Naive B cell (primary cell): ENCODE results near the gene GALT. TPM values are rescaled to one million over a fixed set of nuclear protein-coding genes. Genes with fewer than 3 reads are reported as not detected.

Experiments used
- ATAC-seq, 2 donors: fragments of 150-1000 bp; cut with Tn5 transposase; 2 replicates each; pipeline ENCODE4 v1.10.0; 2021; ENCODE audit warnings: low read depth in 2 of 2, mild to moderate bottlenecking in 2 of 2, moderate library complexity in 2 of 2
- DNase-seq: peaks from one replicate; pipeline ENCODE4 v3.0.0; 2022
- H3K27ac Mint-ChIP-seq, 6 donors: one replicate each; pipeline ENCODE4 v1.8.0; 2020 to 2022; ENCODE audit warnings: mild to moderate bottlenecking in 6 of 6, mixed read lengths in 6 of 6, moderate library complexity in 5 of 6, inconsistent platforms in 2 of 6
- H3K27me3 Mint-ChIP-seq, 3 donors: one replicate each; pipeline ENCODE4 v1.8.0; 2021 to 2022; ENCODE audit warnings: mixed read lengths in 3 of 3, mild to moderate bottlenecking in 1 of 3
- H3K36me3 Mint-ChIP-seq, 2 donors: one replicate each; pipeline ENCODE4 v1.8.0; 2020 to 2022; ENCODE audit warnings: mixed read lengths in 2 of 2, inconsistent platforms in 1 of 2, mild to moderate bottlenecking in 1 of 2
- H3K4me1 Mint-ChIP-seq, 3 donors: one replicate each; pipeline ENCODE4 v1.8.0; 2020 to 2022; ENCODE audit warnings: mixed read lengths in 3 of 3, inconsistent platforms in 1 of 3, mild to moderate bottlenecking in 1 of 3, moderate library complexity in 1 of 3
- H3K4me3 Mint-ChIP-seq, 8 donors: one replicate each; pipeline ENCODE4 v1.8.0; 2020 to 2022; ENCODE audit warnings: mild to moderate bottlenecking in 8 of 8, mixed read lengths in 8 of 8, moderate library complexity in 8 of 8, inconsistent platforms in 2 of 8
- H3K9me3 Mint-ChIP-seq, 7 donors: one replicate each; pipeline ENCODE4 v1.8.0; 2020 to 2022; ENCODE audit warnings: mixed read lengths in 7 of 7, mild to moderate bottlenecking in 5 of 7, inconsistent platforms in 2 of 7, moderate library complexity in 1 of 7
- polyA plus RNA-seq, 6 donors: library from polyadenylated mRNA; unstranded; fragments of 300-500 nt; fragmentation: Illumina TruSeq; gene quantifications; one replicate each; pipeline ENCODE4 v1.2.3, GENCODE V29; 2021; ENCODE audit warnings: low read depth in 6 of 6

Gene GALT
- polyA plus RNA-seq, 6 donors from 2014 or later = 29.1 to 51.1 (median 36.3) TPM

- H3K4me3 Mint-ChIP-seq = no peak overlapping the region
- peaks cover 5 to 13% of the 10 kb centered on the region in 2 donors for H3K36me3 Mint-ChIP-seq
- H3K27me3 Mint-ChIP-seq = no peaks in the 10 kb centered on the region
- peak overlapping the region in 1 of 6 donors; percentile 61 for H3K27ac Mint-ChIP-seq
- ATAC-seq (no peak), DNase-seq (no peak)
- peaks cover 27 to 43% (median 30%) of the 10 kb centered on the region in 3 donors for H3K4me1 Mint-ChIP-seq
- no peaks in the 10 kb centered on the region for H3K9me3 Mint-ChIP-seq
These were observed 4.3 kb downstream of the GALT start for GRCh38 chr9:34650816-34651215.

- no peaks in the 10 kb centered on the region for H3K9me3 Mint-ChIP-seq
- peak overlapping the region in 1 of 6 donors; percentile 61 for H3K27ac Mint-ChIP-seq
- peaks cover 5 to 13% of the 10 kb centered on the region in 2 donors for H3K36me3 Mint-ChIP-seq
- H3K27me3 Mint-ChIP-seq = no peaks in the 10 kb centered on the region
- H3K4me1 Mint-ChIP-seq = peaks cover 25 to 39% (median 30%) of the 10 kb centered on the region in 3 donors
- DNase-seq (no peak), ATAC-seq (no peak)
- peak overlapping the region in 1 of 8 donors; percentile 20 for H3K4me3 Mint-ChIP-seq
These were observed 4.8 kb downstream of the GALT start for GRCh38 chr9:34651321-34651720.

- DNase-seq (no peak), ATAC-seq (no peak)
- peak within 1 kb of the TSS in 1 of 8 donors; percentile 20 for H3K4me3 Mint-ChIP-seq
These were observed 5.6 kb downstream of the GALT start, which contains the start of gene IL11RA for GRCh38 chr9:34651876-34652601. TSS of gene IL11RA (plus strand) at chr9:34652185. CDS start at chr9:34655218, 3,033 bp downstream.

GRCh38 chr9:34652602-34653000 lies 6.1 kb downstream of the GALT start:
- H3K4me1 Mint-ChIP-seq = peaks cover 17 to 27% (median 24%) of the 10 kb centered on the region in 3 donors
- DNase-seq (no peak), ATAC-seq (no peak)
- H3K36me3 Mint-ChIP-seq = peaks cover 5 to 13% of the 10 kb centered on the region in 2 donors
- H3K27me3 Mint-ChIP-seq = no peaks in the 10 kb centered on the region
- peak overlapping the region in 1 of 6 donors; percentile 8 for H3K27ac Mint-ChIP-seq
- no peaks in the 10 kb centered on the region for H3K9me3 Mint-ChIP-seq
- H3K4me3 Mint-ChIP-seq = no peak overlapping the region

More at GRCh38 chr9:34651876-34652601, 5.6 kb downstream of the GALT start, which contains the start of gene IL11RA:
- Mint-ChIP-seq H3K9me3 (no peaks in the 10 kb centered on the region), H3K27me3 (no peaks in the 10 kb centered on the region), H3K27ac (peak within 1 kb of the TSS in 3 of 6 donors; percentile 47 to 76 (median 61)), H3K36me3 (peaks cover 5 to 13% of the 10 kb centered on the region in 2 donors), H3K4me1 (peaks cover 23 to 33% (median 29%) of the 10 kb centered on the region in 3 donors)

GRCh38 chr9:34653151-34654072 lies 6.9 kb downstream of the GALT start:
- Mint-ChIP-seq H3K36me3 (peaks cover 3 to 13% of the 10 kb centered on the region in 2 donors), H3K4me1 (peaks cover 14 to 19% (median 15%) of the 10 kb centered on the region in 3 donors), H3K27me3 (no peaks in the 10 kb centered on the region), H3K4me3 (peak overlapping the region in 1 of 8 donors; percentile 13), H3K9me3 (no peaks in the 10 kb centered on the region), H3K27ac (peak overlapping the region in 4 of 6 donors; percentile 8 to 46 (median 32))
- no peak for ATAC-seq
- no peak for DNase-seq

- ATAC-seq = no peak
- H3K9me3 Mint-ChIP-seq = no peaks in the 10 kb centered on the region
- peak overlapping the region in 1 of 6 donors; percentile 46 for H3K27ac Mint-ChIP-seq
- H3K4me1 Mint-ChIP-seq = peaks cover 10 to 12% (median 11%) of the 10 kb centered on the region in 3 donors
- H3K4me3 Mint-ChIP-seq = no peak overlapping the region
- no peak for DNase-seq
- peaks cover 0 to 3% of the 10 kb centered on the region in 2 donors for H3K36me3 Mint-ChIP-seq
- H3K27me3 Mint-ChIP-seq = no peaks in the 10 kb centered on the region
These were observed 8.0 kb downstream of the GALT start for GRCh38 chr9:34654323-34655051.

GRCh38 chr9:34655394-34655793 lies 8.9 kb downstream of the GALT start:
- ATAC-seq = no peak
- Mint-ChIP-seq H3K4me1 (peaks cover 9 to 11% (median 10%) of the 10 kb centered on the region in 3 donors), H3K9me3 (no peaks in the 10 kb centered on the region), H3K36me3 (peaks cover 0 to 1% of the 10 kb centered on the region in 2 donors), H3K4me3 (no peak overlapping the region), H3K27me3 (no peaks in the 10 kb centered on the region), H3K27ac (no peak overlapping the region)
- DNase-seq = no peak

- H3K27me3 Mint-ChIP-seq = no peaks in the 10 kb centered on the region
- ATAC-seq (no peak), DNase-seq (no peak)
- H3K4me3 Mint-ChIP-seq = no peak overlapping the region
- H3K9me3 Mint-ChIP-seq = no peaks in the 10 kb centered on the region
- peaks cover 0 to 6% of the 10 kb centered on the region in 2 donors for H3K36me3 Mint-ChIP-seq
- peaks cover 9 to 15% (median 14%) of the 10 kb centered on the region in 3 donors for H3K4me1 Mint-ChIP-seq
- H3K27ac Mint-ChIP-seq = no peak overlapping the region
These were observed 10.5 kb downstream of the GALT start for GRCh38 chr9:34656992-34657391.

GRCh38 chr9:34658461-34658860 lies 12.0 kb downstream of the GALT start:
- Mint-ChIP-seq H3K4me1 (peaks cover 3 to 4% (median 3%) of the 10 kb centered on the region in 3 donors), H3K36me3 (peaks cover 0 to 6% of the 10 kb centered on the region in 2 donors), H3K9me3 (no peaks in the 10 kb centered on the region), H3K4me3 (no peak overlapping the region), H3K27ac (no peak overlapping the region), H3K27me3 (no peaks in the 10 kb centered on the region)
- DNase-seq (no peak), ATAC-seq (no peak)

- peaks cover 10 to 13% (median 11%) of the 10 kb centered on the region in 3 donors for H3K4me1 Mint-ChIP-seq
- H3K27ac Mint-ChIP-seq = no peak overlapping the region
- H3K9me3 Mint-ChIP-seq = no peaks in the 10 kb centered on the region
- H3K4me3 Mint-ChIP-seq = no peak overlapping the region
- DNase-seq = no peak
- ATAC-seq = no peak
- no peaks in the 10 kb centered on the region for H3K27me3 Mint-ChIP-seq
- peaks cover 0 to 6% of the 10 kb centered on the region in 2 donors for H3K36me3 Mint-ChIP-seq
These were observed 13.2 kb downstream of the GALT start for GRCh38 chr9:34659592-34660253.

GRCh38 chr9:34662526-34663302 lies 16.2 kb downstream of the GALT start, which contains the start of gene CCL27:
TSS of gene CCL27 (minus strand) at chr9:34662657. CDS start at chr9:34662633, 24 bp downstream.
- H3K27ac Mint-ChIP-seq = no peak within 1 kb of the TSS
- no peak for DNase-seq
- H3K27me3 Mint-ChIP-seq = no peaks in the 10 kb centered on the region
- peaks cover 0 to 1% (median 0%) of the 10 kb centered on the region in 7 donors for H3K9me3 Mint-ChIP-seq
- peaks cover 0 to 6% of the 10 kb centered on the region in 2 donors for H3K36me3 Mint-ChIP-seq
- peaks cover 23 to 24% (median 24%) of the 10 kb centered on the region in 3 donors for H3K4me1 Mint-ChIP-seq
- ATAC-seq = no peak
- peak within 1 kb of the TSS in 4 of 8 donors; percentile 35 to 70 (median 60) for H3K4me3 Mint-ChIP-seq

- H3K27me3 Mint-ChIP-seq = no peaks in the 10 kb centered on the region
- peaks cover 24 to 25% (median 24%) of the 10 kb centered on the region in 3 donors for H3K4me1 Mint-ChIP-seq
- H3K36me3 Mint-ChIP-seq = peaks cover 0 to 6% of the 10 kb centered on the region in 2 donors
- peak overlapping the region in 3 of 8 donors; percentile 35 to 68 (median 51) for H3K4me3 Mint-ChIP-seq
- peaks cover 0 to 2% (median 0%) of the 10 kb centered on the region in 7 donors for H3K9me3 Mint-ChIP-seq
- H3K27ac Mint-ChIP-seq = no peak overlapping the region
- DNase-seq (no peak), ATAC-seq (no peak)
These were observed 16.8 kb downstream of the GALT start for GRCh38 chr9:34663303-34663605.
